Smooth muscle cell of trachea (primary cell): Measurements from ENCODE around the gene EFHD2. TPM values are rescaled to one million over a fixed set of nuclear protein-coding genes. Genes with fewer than 3 reads are reported as not detected.

Experiments
- total RNA-seq: library from RNA; depleted of rRNA; stranded (reverse); fragments of >200 nt; gene quantifications from 2 replicates; pipeline ENCODE4 v1.2.1, GENCODE V29; 2014

EFHD2 gene, protein sequence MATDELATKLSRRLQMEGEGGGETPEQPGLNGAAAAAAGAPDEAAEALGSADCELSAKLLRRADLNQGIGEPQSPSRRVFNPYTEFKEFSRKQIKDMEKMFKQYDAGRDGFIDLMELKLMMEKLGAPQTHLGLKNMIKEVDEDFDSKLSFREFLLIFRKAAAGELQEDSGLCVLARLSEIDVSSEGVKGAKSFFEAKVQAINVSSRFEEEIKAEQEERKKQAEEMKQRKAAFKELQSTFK
- total RNA-seq: 38.3 and 48.8 TPM in 2 replicates

DNA sequence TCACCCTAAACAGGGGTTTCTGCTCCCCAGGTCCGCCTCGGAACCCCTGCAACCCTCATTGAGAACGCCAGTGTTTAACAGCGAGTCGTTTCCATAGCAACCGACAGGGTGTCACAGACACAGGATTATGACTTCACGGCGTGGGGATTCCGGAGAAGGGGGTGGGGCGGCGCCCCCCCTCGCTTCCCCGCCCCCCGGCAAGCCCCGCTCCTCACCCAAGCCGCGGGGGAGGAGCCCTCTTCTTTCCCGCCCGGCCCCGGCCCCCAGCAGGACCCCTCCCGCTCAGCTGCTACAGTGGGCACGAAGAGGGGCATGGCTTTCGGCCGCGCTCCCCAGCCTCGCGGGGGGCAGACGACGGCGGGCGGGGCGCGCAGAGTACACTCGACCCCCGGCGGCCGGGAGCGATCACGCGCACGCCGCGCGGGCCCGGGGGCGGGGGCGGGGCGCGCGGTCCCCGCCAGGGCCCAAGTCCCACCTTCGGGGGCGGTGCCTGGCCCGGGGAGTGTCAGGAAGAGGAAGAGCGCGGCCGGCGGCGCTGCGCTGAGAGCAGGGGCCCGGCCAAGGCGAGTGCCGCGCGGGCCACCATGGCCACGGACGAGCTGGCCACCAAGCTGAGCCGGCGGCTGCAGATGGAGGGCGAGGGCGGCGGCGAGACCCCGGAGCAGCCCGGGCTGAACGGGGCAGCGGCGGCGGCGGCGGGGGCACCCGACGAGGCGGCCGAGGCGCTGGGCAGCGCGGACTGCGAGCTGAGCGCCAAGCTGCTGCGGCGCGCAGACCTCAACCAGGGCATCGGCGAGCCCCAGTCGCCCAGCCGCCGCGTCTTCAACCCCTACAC is at the start of gene EFHD2:
Gene EFHD2 (plus strand): TSS at position 501 of the 835 bp plus-strand sequence. CDS start 84 bp downstream, at position 585.

DNA sequence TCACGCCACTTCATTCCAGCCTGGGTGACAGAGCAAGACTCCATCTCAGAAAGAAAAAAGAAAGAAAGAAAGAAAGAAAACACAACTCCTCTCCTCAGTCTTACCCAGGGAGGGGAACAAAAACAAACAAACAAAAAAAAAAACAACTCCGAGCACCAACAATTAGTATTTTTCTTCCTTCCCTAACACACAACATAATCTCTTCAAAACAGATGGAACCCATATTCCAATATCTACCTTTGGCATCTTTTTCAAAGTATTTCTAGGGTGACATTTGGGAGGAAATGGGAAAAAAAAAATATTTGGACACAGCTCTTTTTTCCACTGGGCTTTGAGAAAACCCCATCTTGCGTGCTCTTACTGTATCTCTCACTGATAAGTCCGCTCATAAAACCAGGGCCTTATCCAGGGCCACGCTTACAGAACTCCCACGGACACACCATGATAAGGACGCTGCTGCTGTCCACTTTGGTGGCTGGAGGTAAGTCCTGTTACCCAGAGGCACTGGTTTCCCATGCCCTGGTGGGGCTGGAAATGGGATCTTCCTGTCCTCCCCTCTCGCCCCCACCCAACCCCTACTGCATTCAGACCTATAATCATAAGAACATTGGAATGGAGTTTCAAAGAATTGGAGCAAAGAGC is 46.7 kb downstream of the EFHD2 start, which contains the start of gene CELA2A:
Gene CELA2A (plus strand): TSS at position 420 of the 642 bp plus-strand sequence. CDS start 22 bp downstream, at position 442.

GRCh38 chr1:15475752-15476314 is 66.1 kb downstream of the EFHD2 start, which contains the start of gene CELA2B:
CELA2B (plus strand) TSS chr1:15476104; CDS start chr1:15476126, 22 bp downstream.

Other genes with a start within 250 kb of the EFHD2 start
- 0.33 and 0.44 TPM in 2 replicates for gene FHAD1, start 162.7 kb upstream of the EFHD2 start, total RNA-seq
- gene CTRC, start 28.6 kb downstream of the EFHD2 start, total RNA-seq: not detected in 2 replicates
- not detected in 2 replicates for gene CELA2A, start 46.8 kb downstream of the EFHD2 start, total RNA-seq
- gene CELA2B, start 66.2 kb downstream of the EFHD2 start, total RNA-seq: not detected in 2 replicates
- gene CASP9, start 114.3 kb downstream of the EFHD2 start, total RNA-seq: 6.5 and 7.4 TPM in 2 replicates
- gene DNAJC16, start 117.0 kb downstream of the EFHD2 start, total RNA-seq: 12.9 and 19.7 TPM in 2 replicates
- gene AGMAT, start 175.2 kb downstream of the EFHD2 start, total RNA-seq: 0.99 and 1.6 TPM in 2 replicates
- gene DDI2, start 207.6 kb downstream of the EFHD2 start, total RNA-seq: 14.5 and 19.0 TPM in 2 replicates